Astrocyte (in vitro differentiated cells and primary cell): ENCODE data around the gene DCANP1.

ENCODE experiments used
- EZH2 ChIP-seq: IDR thresholded peaks from 2 replicates; pipeline ENCODE4 v1.6.1; 2012; ENCODE audit warnings: mild to moderate bottlenecking, low read length, inconsistent platforms; ENCODE audit not compliant: insufficient read depth
- TF ChIP-seq, protein P1 (sequence below): IDR thresholded peaks from 2 replicates; pipeline ENCODE4 v1.5.1; 2011; ENCODE audit warnings: low read depth, mild to moderate bottlenecking, inconsistent platforms, low read length, moderate library complexity; ENCODE audit not compliant: insufficient read depth

DNA sequence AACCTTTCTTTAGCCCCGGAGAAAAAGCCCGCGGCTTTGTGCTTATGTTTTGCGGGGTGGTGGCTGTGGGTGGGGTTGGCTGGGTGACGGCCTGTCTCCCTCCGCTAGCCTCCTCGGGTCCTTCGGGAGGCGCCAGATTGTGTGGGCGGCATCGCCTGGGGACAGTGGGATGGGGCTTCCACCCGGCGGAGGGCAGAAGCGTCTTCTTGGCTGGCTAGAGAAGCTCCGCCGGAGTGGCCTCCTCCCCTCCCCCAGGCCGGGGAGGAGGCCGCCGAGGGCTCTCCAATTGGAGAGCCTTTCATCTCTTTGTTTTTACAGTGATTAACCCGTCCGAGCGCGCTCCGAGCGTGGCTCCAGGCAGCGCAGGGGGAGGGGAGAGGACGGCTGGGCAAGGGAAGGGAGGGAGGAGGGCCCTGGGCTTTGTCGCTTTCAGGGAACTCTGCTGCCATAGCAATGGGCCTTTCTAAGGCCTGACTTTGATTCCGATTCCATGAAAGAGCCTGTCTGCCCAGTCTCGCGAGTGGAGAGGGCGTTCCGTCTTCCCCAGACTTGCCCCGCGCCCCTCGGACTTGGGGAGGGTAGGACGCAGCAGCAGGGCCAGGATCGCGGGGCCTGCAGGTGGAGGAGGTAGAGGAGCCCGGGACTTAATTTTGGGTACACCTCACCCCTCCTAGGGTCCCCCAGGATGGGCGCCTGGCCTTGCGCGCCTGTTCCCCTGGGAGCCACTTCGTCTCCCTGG lies 41.7 kb upstream of the DCANP1 start:
- TF ChIP-seq, protein P1, sequence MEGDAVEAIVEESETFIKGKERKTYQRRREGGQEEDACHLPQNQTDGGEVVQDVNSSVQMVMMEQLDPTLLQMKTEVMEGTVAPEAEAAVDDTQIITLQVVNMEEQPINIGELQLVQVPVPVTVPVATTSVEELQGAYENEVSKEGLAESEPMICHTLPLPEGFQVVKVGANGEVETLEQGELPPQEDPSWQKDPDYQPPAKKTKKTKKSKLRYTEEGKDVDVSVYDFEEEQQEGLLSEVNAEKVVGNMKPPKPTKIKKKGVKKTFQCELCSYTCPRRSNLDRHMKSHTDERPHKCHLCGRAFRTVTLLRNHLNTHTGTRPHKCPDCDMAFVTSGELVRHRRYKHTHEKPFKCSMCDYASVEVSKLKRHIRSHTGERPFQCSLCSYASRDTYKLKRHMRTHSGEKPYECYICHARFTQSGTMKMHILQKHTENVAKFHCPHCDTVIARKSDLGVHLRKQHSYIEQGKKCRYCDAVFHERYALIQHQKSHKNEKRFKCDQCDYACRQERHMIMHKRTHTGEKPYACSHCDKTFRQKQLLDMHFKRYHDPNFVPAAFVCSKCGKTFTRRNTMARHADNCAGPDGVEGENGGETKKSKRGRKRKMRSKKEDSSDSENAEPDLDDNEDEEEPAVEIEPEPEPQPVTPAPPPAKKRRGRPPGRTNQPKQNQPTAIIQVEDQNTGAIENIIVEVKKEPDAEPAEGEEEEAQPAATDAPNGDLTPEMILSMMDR: no peak
- TF ChIP-seq EZH2: no peak
